Upper lobe of left lung (tissue), 6 donors: ENCODE data around the gene MT1HL1. TPM values are rescaled to one million over a fixed set of nuclear protein-coding genes. Genes with fewer than 3 reads are reported as not detected.

Source experiments
- ATAC-seq, 2 donors: fragments of 200-7000 bp; cut with Tn5 transposase; one replicate each; pipeline ENCODE4 v1.9.1; 2022; ENCODE audit warnings: mild to moderate bottlenecking in 2 of 2, moderate library complexity in 2 of 2; ENCODE audit not compliant: low FRiP score in 2 of 2
- DNase-seq, 2 donors: peaks; one replicate each; pipeline ENCODE4 v3.0.0-alpha.2; 2019 to 2020
- H3K27ac ChIP-seq, 4 donors: fragments of 200-600 bp; sonication (generic); one replicate each; pipeline ENCODE4 v1.5.1; 2016 to 2019
- H3K27me3 ChIP-seq, 4 donors: fragments of 200-600 bp; sonication (generic); one replicate each; pipeline ENCODE4 v1.5.1; 2017 to 2019
- H3K36me3 ChIP-seq, 4 donors: fragments of 200-600 bp; sonication (generic); one replicate each; pipeline ENCODE4 v1.5.1; 2016 to 2019
- H3K4me1 ChIP-seq, 4 donors: fragments of 200-600 bp; sonication (generic); one replicate each; pipeline ENCODE4 v1.5.1; 2018 to 2019
- H3K4me3 ChIP-seq, 4 donors: fragments of 200-600 bp; sonication (generic); one replicate each; pipeline ENCODE4 v1.5.1; 2017 to 2019; ENCODE audit warnings: mild to moderate bottlenecking in 2 of 4, moderate library complexity in 1 of 4
- H3K9me3 ChIP-seq, 4 donors: fragments of 200-600 bp; sonication (generic); one replicate each; pipeline ENCODE4 v1.5.1; 2018 to 2019
- CTCF ChIP-seq, 6 experiments: fragments of 450-650 bp in 4 of 6; fragments of 200-600 bp in 2 of 6; sonication (generic) in 2 of 6; IDR thresholded peaks; one replicate each; pipeline ENCODE4 v1.5.1; 2016 to 2019; ENCODE audit warnings: antibody characterized with exemption in 6 of 6
- EP300 ChIP-seq, 4 donors: sonication (generic); formaldehyde crosslinking; IDR thresholded peaks; one replicate each; pipeline ENCODE4 v1.5.1; 2017; ENCODE audit warnings: antibody characterized with exemption in 4 of 4, control low read depth in 2 of 4
- POLR2A ChIP-seq, 4 donors: fragments of 450-650 bp; IDR thresholded peaks; one replicate each; pipeline ENCODE4 v1.5.1; 2016 to 2017; ENCODE audit warnings: antibody characterized with exemption in 4 of 4, mild to moderate bottlenecking in 2 of 4
- POLR2AphosphoS5 ChIP-seq, 2 donors: sonication (generic); formaldehyde crosslinking; IDR thresholded peaks; one replicate each; pipeline ENCODE4 v1.5.1; 2017; ENCODE audit warnings: antibody characterized with exemption in 2 of 2
- WGBS, 2 donors: methylation state at CpG; one replicate each; pipeline ENCODE4 v1.1.5; 2017 to 2018; 5-methylcytosine and 5-hydroxymethylcytosine counted together
- total RNA-seq, 6 donors: library from RNA; depleted of rRNA in 4 of 6; stranded (reverse); fragments of >200 nt in 4 of 6; gene quantifications; one replicate each; pipeline versions ENCODE4 v1.1.0 to v1.2.1, GENCODE V29; 2016 to 2021
- donor health status: DM: no; HTN: no; CAD: no; lungs with moderate emphysema.
- donor health status: DM: no; HTN: yes; CAD: no; lungs with severe emphysema.

Gene MT1HL1
- total RNA-seq, 6 donors from 2014 or later, result not detected

DNA sequence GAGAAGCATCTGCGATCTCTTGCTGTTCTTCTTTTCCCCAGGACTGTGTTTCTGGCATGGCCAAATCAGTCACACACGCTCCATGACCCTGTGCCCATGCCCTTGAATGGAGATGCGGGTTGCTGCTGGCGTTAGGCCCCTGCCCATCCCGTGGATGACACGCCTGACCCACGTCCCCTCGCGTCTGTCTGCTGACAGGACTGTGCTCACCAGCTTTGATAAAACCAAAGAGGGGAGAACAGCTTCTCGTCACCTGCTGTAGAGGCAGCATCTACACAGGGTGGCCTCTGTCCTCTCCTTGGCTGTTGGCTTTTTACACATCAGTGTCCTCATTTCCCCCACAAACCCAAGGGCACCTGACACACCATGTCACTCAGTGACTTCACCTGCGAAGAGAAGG, 6.9 kb downstream of the MT1HL1 start:
- H3K36me3 ChIP-seq, result no peaks in the 10 kb centered on the region
- DNase-seq, result no peak
- TF ChIP-seq POLR2A (IDR thresholded peaks at IDR 0.05) (no peak), POLR2AphosphoS5 (IDR thresholded peaks at IDR 0.05) (no peak)
- no peak overlapping the region for H3K27ac ChIP-seq
- no peaks in the 10 kb centered on the region for H3K27me3 ChIP-seq
- no peaks in the 10 kb centered on the region for H3K4me1 ChIP-seq
- no peak overlapping the region for H3K4me3 ChIP-seq
- no peak for ATAC-seq
- no peaks in the 10 kb centered on the region for H3K9me3 ChIP-seq
- WGBS, 2 donors, result 85 to 92% methylated on average over 10 to 11 of the region's 11 CpGs

DNA sequence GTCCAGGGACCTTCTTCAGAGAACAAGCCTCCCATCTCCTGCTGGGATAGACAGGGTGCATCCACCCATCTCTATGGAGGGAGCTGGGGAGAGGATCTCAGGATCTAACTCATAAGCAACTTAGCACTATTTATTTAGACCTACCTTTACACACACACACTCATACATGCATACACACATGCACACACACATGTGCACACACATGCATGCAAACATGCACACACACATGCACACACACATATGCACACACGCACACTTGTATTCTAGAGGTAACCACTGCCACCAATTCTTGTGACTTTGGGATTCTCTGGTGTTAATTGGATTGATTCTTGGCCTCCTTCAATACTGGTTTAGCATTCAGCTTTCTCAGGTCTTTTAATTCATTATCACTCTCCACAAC, 9.8 kb downstream of the MT1HL1 start:
- H3K27me3 ChIP-seq, result no peaks in the 10 kb centered on the region
- no peak overlapping the region for H3K27ac ChIP-seq
- peaks cover 0 to 5% (median 0%) of the 10 kb centered on the region in 4 donors for H3K9me3 ChIP-seq
- DNase-seq (no peak), ATAC-seq (no peak)
- TF ChIP-seq POLR2A (IDR thresholded peaks at IDR 0.05) (no peak), EP300 (IDR thresholded peaks at IDR 0.05) (no peak), CTCF (IDR thresholded peaks at IDR 0.05) (no peak), POLR2AphosphoS5 (IDR thresholded peaks at IDR 0.05) (no peak)
- WGBS, 2 donors, result 100% methylated on average over 1 of the region's 1 CpG
- H3K4me3 ChIP-seq, result no peak overlapping the region
- no peaks in the 10 kb centered on the region for H3K4me1 ChIP-seq
- no peaks in the 10 kb centered on the region for H3K36me3 ChIP-seq

DNA sequence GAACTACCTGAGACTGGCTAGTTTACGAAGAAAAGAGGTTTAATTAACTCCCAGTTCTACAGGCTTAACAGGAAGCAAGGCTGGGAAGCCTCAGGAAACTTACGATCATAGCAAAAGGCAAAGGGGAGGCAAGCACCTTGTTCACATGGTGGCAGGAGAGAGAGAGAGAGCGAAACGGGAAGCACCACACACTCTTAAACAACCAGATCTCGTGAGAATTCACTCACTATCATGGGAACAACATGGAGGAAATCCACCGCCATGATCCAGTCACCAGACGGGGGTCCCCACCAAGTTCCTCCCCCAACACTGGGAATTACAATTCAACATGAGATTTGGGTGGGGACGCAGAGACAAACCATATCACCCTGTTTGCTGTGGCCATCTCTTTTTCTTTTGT, 11.8 kb downstream of the MT1HL1 start:
- TF ChIP-seq EP300 (IDR thresholded peaks at IDR 0.05), result no peak
- TF ChIP-seq POLR2A (IDR thresholded peaks at IDR 0.05), result no peak
- TF ChIP-seq CTCF (IDR thresholded peaks at IDR 0.05), result no peak
- no peak for TF ChIP-seq POLR2AphosphoS5 (IDR thresholded peaks at IDR 0.05)
- ATAC-seq (no peak), DNase-seq (no peak)
- Histone ChIP-seq H3K27me3 (no peaks in the 10 kb centered on the region), H3K9me3 (peaks cover 0 to 5% (median 0%) of the 10 kb centered on the region in 4 donors), H3K36me3 (no peaks in the 10 kb centered on the region), H3K4me1 (no peaks in the 10 kb centered on the region), H3K27ac (no peak overlapping the region), H3K4me3 (no peak overlapping the region)
- 82 to 89% methylated on average over 8 of the region's 8 CpGs for WGBS, 2 donors

DNA sequence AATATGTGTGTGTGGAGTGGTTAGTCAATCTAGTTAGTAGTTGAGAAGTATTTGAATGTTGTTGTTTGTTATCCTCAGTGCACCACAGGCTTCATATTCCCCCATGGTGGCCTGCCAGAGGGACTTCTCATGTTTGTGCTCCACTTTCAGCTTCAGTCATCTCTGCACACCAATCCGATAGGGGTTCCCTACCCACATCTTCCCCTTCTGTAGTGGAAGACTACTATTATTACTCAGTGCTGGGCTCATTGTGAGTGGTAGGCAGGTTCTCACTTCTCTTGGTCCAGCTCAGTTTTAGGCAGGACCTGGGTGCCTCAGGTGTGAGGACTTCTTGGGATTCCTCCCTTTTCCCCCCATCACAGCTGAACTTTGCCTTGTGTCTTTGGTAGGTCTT, 14.2 kb downstream of the MT1HL1 start:
- H3K36me3 ChIP-seq, result no peaks in the 10 kb centered on the region
- TF ChIP-seq POLR2A (IDR thresholded peaks at IDR 0.05), result no peak
- no peak for TF ChIP-seq EP300 (IDR thresholded peaks at IDR 0.05)
- TF ChIP-seq POLR2AphosphoS5 (IDR thresholded peaks at IDR 0.05), result no peak
- TF ChIP-seq CTCF (IDR thresholded peaks at IDR 0.05), result no peak
- no peak overlapping the region for H3K27ac ChIP-seq
- no peaks in the 10 kb centered on the region for H3K4me1 ChIP-seq
- no peaks in the 10 kb centered on the region for H3K27me3 ChIP-seq
- peaks cover 0 to 5% (median 0%) of the 10 kb centered on the region in 4 donors for H3K9me3 ChIP-seq
- H3K4me3 ChIP-seq, result no peak overlapping the region
- WGBS, 2 donors, result 0% methylated on average over 1 of the region's 1 CpG
- no peak for ATAC-seq
- DNase-seq, result no peak

DNA sequence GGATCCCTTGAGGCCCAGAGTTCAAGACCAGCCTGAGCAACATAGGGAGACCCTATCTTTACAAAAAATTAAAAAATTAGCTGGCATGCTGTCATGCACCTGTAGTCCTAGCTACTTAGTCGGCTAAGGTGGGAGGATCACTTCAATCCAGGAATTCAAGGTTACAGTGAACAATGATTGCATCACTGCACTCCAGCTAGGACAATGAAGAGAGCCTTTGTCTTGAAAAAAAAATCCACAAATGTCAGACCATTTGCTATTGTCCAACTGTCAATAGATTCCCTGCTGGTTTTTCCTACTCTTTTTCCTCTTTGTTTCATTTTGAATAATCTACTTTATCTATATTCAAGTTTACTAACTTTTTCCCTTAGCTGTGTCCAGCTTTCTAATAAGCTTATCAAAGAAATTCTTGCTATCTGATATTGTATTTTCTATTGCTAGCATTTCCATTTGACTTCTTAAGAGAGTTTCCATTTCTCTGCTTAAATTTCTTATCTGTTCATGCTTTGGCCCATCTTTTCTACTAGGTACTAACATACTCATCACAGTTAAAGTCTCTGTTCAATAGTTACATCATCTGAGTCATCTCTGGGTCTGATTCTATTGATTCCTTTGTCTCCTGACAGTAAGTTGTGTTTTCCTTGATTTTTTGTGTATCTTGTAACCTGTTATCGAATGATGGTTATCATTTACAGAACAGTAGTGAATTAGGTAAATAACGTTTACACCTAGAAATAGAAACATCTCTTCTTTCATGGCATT, 14.8 kb downstream of the MT1HL1 start:
- Histone ChIP-seq H3K36me3 (no peaks in the 10 kb centered on the region), H3K4me1 (no peaks in the 10 kb centered on the region), H3K27me3 (no peaks in the 10 kb centered on the region), H3K4me3 (no peak overlapping the region), H3K27ac (no peak overlapping the region), H3K9me3 (peaks cover 0 to 5% (median 0%) of the 10 kb centered on the region in 4 donors)
- WGBS, 2 donors, result 90 to 92% methylated on average over 3 of the region's 3 CpGs
- no peak for TF ChIP-seq CTCF (IDR thresholded peaks at IDR 0.05)
- TF ChIP-seq POLR2A (IDR thresholded peaks at IDR 0.05), result no peak
- no peak for TF ChIP-seq POLR2AphosphoS5 (IDR thresholded peaks at IDR 0.05)
- TF ChIP-seq EP300 (IDR thresholded peaks at IDR 0.05), result no peak
- no peak for ATAC-seq
- DNase-seq, result no peak
